ENCODE measurements around the gene SRMS.
"Not testable (repeated sequence)": the region's sequence is repeated elsewhere in the genome, so short reads cannot be mapped to it uniquely, and the experiment has no call there.

SRMS gene

DNA sequence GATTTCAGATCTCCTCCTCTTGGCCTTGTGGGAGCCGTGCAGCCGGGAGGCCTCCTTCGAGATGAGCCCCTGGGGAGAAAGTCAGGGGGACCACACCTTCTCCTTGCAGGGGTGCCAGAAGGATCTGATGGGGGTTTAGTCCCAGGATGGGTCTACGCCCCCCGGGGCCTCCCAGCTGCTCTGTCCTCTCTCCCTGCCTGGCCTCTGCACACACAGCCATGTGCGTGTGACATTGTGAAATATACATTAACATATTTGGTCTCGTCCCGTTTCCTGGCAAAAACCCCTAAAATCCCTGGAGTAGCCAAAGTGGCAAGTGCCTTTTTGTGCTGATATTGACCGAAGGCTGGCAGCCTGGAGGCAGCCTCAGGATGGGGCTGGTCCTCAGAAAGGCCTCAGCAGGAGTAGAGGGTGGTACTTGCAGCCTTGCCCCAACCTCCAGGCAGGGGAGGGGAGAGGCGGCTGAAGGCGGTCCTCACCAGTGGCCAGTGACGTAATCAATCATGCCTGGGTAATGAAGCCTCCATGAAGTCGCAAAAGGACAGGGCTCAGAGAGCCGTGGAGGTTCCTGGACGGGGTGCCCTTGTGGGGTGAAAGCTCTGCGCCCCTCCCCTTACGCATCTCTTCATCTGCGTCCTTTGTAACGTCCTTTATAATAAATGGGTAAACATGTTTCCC, 31.6 kb upstream of the SRMS start:
- DNase-seq = no peak
- intact Hi-C loops (cut with DNase I) = no loop called here

DNA sequence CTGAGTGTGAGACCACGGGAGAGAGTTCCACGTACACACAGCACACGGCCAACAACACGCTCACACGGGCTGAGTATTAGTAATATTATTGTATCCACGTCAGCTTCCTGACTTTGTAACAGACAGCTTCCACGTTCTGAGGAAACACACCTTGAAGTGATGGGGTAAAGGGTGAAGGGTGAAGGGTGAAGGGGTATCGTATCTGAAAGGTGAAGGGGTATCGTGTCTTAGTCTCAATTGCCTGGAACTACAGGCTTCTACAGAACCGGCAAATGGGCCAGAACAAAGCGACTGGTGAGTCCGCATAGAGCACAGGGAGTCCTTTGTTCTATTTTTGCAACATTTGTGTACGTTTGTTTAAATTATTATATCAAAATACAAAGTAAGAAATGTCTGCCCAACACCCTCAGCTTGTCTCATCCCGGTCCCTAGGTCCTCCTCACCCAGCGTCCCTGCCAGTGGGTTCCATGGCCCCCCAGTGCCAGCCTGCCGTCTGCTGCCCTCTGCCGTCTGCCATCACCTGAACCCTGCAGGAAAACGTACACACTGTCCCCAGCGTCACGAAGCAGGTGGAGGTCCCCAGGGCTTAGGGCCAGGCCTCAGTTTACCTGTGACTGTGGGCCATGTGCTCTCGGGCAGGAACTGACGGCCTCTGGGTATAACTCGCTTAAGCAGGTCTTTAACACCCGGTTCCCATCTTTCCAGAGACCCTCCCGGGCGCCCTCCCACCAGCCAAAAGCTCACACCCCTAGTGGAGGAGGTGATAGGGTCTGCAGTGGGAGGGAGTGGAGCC, 30.9 kb upstream of the SRMS start:
- intact Hi-C loops (cut with DNase I) = no loop called here
- no peak for DNase-seq

DNA sequence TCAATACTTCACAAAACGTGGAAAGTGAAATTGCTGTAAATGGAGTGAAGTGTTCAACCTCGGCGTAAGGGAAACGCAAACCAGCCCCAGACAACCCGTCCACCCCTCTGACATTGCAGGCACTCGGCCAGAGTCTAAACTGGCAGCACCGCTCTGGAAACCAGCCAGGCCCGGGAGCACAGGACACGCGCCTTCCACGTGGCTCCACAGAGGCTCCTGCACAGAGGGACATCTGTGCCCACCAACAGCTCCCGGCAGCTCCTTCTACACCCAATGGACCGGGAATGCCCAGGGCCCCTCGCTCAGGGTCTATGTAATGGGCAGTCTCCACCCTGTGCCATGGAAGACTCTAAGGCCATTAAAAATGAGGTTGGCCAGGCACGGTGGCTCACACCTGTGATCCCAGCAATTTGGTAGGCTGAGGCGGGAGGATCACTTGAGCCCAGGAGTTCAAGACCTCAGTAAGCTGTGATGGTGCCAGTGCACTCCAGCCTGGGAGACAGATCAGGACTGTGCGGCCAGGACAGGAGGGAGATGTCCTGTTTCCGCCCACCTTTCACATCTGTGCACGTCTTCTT, 29.9 kb upstream of the SRMS start:
- intact Hi-C loops (cut with DNase I) = no loop called here
- peak in 4 of 10 donors; percentile 24 to 58 (median 32) for DNase-seq

DNA sequence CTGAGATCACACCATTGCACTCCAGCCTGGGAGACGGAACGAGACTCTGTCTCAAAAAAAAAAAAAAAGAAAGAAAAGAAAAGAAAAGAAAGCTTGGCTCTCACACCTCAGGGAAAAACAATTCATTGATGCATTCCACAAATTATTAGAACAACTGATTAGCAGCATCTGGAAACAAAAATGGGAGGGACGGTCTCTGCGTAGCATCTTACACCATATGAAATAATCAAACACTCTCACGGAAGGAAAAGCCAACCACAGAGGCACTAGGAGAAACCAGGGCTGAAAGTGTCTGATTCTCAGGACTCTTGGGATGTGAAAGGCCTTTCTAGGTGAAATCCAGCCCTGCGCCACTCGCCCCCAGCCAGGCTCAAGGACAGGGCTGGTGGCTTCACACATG, 28.8 kb upstream of the SRMS start:
- intact Hi-C loops (cut with DNase I) = no loop called here
- DNase-seq = no peak

DNA sequence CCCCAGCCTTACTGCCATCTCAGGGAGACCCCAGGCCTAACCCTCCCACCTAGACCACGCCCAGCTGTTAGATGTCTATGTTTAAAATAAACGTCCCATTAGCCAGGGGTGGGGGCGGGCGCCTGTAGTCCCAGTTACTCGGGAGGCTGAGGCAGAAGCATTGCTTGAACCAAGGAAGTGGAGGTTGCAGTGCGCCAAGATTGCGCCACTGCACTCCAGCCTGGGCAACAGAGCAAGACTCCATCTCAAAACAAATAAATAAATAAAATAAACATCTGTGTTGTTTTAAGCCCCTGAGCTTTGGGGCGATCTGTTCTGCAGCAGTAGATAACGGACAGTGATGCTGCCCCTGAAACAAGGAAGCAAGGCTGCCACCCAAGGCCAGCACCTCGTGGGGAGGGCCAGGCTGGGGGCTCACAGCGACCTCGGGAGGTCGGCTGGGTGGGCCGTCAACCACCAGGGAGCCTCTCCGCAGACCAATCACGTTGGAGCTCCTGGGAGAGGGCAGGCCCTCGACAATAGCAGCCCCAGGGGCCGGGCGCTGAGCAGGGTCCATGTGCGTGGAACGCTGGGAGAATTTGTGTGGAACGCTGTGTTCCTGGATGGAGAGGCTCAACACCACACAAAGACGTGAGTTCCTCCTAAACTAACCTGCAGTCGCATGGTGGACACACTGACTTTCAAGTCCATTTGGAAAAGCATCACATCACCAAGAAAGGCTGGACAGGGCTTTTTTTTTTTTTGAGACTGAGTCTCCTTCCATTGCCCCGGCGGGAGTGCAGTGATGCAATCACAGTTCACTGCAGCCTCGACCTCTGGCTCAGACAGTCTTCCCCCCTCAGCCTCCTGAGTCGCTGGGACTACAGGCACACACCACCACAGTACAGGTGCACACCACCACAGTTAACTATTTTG, 27.5 kb upstream of the SRMS start:
- DNase-seq = no peak
- intact Hi-C loops (cut with DNase I) = no loop called here

DNA sequence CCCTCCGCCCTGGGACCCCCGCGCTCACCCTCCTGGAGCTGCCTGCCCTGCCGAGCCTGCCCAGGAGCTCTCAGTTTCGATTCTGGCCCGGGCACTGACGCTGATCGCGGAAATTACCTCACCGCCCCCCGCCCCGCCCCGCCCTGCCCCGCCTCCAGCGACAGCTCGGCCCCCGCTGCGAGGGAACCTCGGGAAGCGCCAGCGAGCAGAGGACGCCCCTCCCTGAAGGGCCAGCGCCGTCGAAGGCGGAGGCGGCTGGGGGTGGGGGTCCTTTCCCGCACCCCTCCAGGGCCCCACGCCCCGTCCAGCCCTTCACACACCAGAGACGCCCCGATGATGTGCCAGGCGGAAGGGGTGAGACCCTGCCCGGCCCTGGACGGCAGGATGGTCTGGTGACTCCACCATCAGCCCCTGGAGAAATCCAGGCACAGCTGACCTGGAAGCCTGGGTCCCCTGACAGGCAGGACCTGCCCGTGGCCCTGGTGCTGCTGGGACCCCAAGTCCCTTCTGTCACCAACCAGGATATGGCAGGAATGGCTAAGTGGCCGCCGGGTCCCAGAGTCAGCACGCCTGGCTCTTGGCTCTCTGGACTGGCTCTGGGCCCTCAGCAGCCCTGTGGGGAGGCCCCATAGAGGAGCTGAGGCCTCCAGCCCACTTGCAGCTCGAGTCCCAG, 26.7 kb upstream of the SRMS start, which contains the start of gene HELZ2:
Gene HELZ2, minus strand, starts transcription at position 84 of the 673 bp plus-strand sequence. CDS start 1,854 bp downstream, outside the sequence.
- intact Hi-C loops (cut with DNase I) = no loop called here
- peak in 4 of 10 donors; percentile 24 to 39 (median 34) for DNase-seq

DNA sequence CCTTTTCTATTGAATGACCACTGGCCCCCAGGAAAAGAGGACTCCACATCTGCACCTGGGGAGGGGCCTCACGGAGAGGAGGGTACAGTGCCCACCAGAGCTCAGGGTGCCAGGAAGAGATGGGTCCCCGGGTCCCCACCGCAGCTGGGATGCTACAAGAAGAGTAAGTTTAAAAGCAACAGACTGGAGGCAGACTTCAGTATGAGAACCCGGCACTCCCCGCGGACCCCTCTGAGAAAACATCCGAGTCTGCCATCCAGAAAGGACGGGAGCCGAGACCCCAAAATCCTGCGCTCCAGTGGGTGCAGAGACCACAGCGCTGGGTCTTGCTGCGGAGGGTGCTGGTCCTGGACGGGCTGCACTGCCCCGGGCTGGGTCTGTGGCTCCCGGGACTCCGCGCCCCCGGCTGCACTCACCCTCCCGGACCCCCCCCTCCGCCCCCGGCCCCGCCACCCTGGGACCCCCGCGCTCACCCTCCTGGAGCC, 26.1 kb upstream of the SRMS start:
- no peak for DNase-seq
- intact Hi-C loops (cut with DNase I) = no loop called here

DNA sequence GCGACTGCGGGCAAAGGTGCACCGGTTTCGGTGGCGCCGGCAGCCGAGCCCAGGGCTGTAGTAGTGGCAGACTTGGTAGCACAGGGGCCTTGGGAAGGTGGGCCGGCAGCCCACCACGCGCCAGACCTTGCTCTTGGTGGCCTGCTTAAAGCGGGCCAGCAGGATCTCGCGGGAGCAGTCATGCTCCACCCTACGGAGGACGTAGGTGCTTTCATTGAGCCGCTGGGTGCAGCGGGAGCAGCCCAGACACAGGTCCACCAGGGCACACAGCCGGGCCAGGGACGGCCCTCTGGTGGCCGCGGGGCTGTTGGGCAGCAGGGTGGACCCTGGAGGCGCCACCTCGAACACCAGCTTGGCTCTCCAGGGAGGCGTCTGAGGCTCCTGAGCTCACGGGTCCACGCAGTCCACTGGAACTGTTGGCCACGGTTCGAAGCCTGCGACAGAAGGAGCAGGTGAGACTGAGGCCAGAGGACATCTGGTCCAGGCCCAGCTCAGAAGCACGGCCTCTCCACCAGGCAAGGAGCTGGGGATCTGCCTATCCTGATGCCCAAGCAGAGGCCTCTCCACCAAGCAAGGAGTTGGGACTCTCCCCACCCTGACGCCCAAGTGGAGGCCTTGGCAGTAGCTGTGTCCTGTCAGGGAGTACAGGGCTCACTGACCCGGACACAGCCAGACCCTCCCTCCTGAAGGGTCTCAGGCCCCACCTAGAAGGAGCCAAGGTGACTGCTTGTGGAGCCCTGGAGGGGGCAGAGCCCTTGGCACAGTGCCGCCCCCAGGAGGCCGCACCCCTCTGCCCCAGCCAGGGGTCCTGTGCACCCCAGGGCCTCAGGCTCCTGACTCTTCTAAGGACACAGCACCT, 25.5 kb upstream of the SRMS start:
- intact Hi-C loops (cut with DNase I) = no loop called here
- no peak for DNase-seq

DNA sequence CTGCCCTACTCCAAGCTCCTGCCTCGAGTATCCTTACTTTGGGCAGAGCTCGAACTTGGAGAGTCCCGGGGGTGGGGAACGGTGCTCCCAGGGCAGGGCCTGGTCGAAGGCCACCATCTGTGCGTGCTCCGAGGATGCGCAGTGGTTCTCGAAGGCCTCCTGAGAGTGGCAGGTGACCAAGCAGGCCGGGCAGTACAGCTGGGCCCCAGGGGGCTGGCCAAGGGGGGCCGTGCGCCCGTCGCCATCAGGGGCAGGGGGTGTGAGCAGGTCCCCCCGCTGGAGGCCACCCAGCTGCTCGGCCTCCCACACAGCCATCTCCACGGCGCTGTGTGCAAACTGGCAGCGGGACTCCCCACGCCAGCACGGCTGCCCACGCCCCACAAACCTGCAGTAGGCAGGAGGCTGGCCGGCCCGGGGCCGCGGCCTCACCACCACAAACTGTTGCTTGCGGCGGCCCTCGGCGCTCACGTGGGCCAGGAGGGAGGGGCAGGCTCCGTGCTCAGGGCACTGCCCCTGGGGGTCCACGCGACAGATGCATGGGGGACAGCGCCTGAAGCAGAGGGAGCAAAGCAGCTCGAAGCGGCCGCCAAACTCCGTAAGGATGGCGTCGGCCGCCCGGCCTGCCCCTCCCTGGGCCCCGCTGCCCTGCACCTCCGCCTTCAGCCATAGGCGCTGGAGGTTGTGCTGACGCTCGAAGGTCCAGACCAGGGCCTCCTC, 24.7 kb upstream of the SRMS start:
- intact Hi-C loops (cut with DNase I) = no loop called here
- DNase-seq = no peak

DNA sequence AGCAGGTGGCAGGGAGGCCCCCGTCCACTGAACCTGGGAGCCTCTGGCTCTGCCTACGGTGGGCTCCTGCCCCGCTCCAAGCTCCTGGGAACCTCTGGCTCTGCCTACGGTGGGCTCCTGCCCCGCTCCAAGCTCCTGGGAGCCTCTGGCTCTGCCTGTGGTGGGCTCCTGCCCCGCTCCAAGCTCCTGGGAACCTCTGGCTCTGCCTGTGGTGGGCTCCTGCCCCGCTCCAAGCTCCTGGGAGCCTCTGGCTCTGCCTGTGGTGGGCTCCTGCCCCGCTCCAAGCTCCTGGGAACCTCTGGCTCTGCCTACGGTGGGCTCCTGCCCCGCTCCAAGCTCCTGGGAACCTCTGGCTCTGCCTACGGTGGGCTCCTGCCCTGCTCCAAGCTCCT, 23.5 kb upstream of the SRMS start:
- intact Hi-C loops (cut with DNase I); DNase-seq: not testable (repeated sequence)

DNA sequence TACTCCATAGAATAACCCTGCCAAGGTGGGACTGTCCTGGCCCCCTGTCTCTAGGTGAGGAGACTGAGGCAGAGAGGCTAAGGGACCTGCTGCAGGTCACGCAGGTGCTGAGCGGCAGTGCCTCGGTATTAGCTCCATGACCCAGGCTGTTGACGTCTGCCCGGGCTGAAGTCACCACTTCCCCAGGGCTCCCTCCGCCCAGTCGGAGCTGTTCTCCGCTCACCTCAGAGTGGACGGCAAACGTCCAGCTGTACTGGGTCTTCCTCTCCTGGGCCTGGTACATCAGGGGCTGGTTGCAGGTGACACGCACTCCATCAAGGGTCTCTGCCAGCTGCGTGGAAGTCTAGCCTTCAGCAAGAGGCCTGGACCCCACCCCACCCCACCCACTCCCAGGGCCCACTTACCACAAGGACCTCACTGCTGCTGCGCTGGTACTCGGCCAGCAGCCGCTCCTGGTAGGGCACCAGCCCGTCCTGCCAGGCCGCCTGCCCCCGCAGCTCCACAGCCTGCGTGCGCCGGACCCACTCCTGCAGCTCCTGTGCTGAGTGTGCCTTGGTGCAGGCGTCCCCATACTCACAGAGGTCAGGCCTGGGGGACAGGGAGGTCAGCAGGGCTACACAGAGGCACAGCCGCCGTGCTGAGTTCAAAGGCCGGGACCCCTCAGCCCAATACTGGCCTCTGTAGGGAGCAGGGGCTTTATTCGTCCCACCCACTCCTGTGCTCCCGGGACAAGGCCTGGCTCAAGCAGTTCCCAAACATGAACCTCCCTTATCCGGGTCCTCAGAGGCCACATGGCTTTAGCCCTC, 22.9 kb upstream of the SRMS start:
- no peak for DNase-seq
- intact Hi-C loops (cut with DNase I) = no loop called here

DNA sequence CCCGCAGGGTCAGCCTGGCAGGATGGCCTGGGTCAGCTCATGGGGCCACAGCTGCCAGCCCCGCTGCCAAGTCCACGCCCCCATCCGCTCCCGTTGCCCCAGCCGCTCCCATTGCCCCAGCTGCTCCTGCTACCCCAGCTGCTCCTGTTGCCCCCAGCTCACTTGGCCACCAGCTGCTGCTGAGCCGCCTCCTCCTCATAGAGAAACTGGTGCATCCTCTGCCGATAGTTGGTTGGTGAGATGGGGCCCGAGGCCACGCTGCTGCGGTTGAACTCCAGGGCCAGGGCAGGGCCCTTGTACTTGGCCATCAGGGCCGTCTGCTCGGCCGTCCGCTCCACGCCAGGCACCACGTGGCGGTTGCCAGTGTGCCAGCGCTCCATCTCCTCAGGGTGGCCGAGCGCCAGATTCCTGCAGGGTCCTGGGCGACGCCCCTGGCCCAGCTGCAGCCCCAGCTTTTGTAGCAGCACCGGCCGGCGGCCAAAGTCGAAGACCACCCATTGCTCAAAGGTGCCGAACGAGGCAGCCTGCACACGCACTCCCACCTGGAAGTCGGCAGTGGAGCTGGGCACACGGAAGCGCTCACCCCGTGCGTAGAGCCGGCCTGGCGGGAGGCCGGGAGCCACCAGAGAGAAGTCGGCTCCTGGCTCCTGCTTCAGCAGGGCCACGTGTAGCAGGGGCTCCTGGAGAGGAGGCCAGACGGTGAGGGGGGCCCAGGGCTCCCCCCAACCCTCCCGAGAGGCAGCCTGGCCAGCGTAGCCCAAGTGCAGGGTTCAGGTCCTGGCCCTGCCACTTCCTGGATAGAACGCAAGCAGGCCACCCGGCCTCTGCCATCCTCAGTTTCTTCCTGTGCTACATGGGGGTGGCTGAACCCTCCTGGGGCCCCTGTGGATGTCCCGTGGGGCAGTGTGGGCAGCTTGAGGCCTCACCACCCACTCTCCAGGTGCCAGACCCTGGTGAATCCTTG, 21.7 kb upstream of the SRMS start:
- intact Hi-C loops (cut with DNase I) = no loop called here
- DNase-seq = no peak

DNA sequence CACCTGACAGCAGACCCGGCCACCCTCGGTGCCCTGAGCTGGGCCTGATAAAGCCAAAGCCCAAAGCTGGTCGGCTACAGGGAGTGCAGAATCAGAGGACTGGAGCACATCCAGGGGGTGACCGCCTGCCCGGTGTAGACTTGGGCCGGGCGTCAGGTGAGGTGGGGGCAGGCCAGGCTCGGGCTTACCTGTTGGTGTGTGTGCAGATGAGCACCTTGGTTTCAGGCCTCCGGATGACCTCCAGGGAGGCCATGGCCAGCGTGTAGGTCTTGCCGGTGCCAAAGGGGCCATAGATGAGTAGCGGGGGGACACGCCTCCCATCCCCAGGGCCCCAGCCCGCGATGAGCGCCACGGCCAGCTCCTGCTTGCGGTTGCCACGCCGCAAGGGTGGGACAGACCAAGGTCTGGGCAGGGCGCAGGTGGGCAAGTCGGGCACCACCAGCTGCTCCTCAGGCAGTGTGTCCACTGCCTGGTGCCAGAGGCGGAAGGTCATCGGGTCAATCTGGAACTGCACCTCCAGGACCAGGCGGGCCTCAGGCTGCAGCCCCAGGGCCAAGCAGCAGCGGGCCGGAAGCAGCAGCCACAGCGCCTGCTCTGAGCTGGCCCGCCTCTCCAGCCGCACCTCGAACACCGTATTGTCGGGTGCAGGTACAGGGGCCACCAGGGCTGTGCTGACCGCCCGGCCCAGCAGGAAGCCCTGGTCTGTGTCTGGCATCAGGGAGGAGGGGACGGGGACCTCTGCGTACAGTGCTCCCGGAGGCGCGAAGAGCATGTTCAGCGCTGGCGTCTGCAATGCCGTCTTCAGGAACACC, 20.8 kb upstream of the SRMS start:
- intact Hi-C loops (cut with DNase I) = no loop called here
- no peak for DNase-seq

DNA sequence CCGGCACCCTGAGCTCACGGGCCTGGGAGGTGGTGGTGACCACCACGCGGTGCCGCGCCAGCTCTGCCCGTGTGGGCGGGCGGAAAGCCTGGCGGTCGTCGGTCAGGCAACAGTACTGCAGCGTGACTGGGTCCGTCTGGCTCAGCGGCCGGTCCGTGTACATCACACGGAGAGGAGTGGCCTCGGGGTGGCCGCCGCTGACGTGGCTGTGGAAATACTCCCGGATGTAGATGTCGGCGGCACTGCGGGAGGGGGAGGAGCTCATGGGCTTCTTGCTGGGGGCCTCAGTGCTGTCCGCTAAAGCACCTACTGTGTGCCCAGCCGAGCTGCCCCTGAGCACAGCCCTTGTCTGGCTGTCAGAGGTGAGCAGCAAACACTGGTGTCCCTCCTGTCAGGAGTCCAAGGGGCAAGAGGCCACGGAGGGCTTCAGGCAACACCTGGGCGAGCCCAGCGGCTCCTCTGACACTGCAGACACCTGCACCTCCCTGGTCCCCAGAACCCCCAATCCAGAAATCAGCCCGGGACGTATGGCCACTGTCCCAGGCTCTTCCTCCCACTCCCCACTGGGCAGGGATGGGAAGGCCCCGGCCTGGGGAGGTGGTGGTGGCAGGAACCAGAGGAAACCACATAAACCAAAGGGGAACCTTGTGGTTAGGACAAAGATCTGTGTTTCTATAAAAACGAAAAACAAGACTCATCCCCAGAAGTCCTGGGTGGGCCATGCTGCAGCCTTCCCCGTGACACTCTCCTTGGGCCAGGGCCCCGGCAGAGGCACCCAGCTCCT, 20.0 kb upstream of the SRMS start:
- peak in 1 of 10 donors; percentile 20 for DNase-seq
- intact Hi-C loops (cut with DNase I) = no loop called here

DNA sequence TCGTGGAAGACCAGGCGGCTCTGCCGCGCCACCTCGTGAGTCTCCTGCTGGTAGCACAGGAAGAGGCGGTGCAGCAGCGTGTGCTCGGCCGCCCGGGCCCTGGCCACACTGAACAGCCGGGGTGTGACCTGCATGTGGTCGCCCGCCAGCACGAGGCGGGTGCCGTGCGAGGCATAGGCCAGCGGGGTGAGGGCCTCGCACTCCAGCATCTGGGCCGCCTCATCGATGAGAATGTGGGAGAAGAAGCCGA, 19.5 kb upstream of the SRMS start:
- intact Hi-C loops (cut with DNase I) = no loop called here
- DNase-seq = no peak
